NK-92 treated with Interleukin-12 subunit alpha and Interleukin-12 subunit beta, amount 100 ng/mL, for 24 hours (cell line): ENCODE data around the gene MLF2.
A peak's percentile ranks its signal among the peaks of the same experiment; 100 is the strongest.
"Not testable (repeated sequence)": the region's sequence is repeated elsewhere in the genome, so short reads cannot be mapped to it uniquely, and the experiment has no call there.

Experiments
- DNase-seq: peaks from one replicate; lab custom pipeline; 2025; lab: John Stamatoyannopoulos, UW

Gene MLF2

GRCh38 chr12:6734506-6735387 lies 18.2 kb downstream of the MLF2 start:
- no peak for DNase-seq

DNA sequence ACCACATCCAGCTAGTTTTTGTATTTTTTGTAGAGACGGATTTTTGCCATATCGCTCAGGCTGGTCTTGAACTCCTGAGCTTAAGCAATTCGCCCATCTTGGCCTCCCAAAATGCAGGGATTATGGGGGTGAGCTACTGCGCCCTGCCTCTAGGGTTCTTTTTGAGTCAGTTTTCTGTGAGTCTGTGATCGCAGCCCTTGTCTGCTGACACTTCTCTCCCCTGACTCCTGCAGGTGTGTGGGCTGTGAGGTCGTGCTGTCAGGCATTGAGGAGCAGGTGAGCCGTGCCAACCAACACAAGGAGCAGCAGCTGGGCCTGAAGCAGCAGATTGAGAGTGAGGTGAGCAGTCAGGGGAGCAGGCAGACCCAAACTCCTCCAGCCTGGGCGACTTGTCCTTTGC lies 22.8 kb downstream of the MLF2 start:
- no peak for DNase-seq

DNA sequence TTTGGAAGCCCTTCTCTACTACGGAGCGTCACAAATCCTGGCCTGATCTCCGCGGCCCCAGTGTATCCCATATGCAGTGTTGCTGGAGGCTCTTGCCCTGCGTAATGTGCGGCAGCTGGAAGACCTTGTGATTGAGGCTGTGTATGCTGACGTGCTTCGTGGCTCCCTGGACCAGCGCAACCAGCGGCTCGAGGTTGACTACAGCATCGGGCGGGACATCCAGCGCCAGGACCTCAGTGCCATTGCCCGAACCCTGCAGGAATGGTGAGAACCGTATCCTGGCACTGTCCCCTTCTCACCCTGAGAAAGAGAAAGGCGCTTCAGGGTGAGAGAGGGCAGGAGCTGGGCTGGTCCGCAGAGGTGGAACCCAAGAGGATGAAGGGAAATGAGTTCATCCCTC lies 23.8 kb downstream of the MLF2 start:
- DNase-seq = no peak

DNA sequence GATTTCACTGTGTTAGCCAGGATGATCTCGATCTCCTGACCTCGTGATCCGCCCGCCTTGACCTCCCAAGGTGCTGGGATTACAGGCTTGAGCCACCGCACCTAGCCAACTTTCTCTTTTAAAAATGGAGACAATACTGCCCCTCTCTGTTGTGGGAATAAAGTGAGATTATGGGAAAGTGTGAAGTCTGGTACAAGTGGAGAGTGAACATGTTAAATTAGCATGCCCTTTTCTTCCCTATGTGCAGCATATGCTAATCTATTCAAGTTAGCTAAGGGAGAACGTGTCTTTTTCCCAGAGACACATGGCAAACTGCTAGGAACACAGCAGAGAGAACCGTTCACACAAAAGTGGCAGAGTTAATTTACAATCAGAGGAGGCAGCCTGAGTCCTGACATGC lies 27.6 kb downstream of the MLF2 start:
- no peak for DNase-seq

DNA sequence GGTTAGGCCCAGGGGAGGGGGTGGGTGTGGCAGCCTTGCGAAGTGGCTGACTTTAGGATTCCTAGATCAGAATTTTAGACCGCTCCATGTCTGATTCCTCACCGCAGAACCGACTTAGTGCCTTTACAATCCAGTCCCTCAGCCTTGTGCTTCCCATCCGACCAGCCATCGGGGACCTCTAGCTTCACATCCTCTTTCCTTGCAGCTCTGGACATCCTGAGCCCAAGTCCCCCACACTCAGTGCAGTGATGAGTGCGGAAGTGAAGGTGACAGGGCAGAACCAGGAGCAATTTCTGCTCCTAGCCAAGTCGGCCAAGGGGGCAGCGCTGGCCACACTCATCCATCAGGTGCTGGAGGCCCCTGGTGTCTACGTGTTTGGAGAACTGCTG lies 28.5 kb downstream of the MLF2 start:
- DNase-seq = no peak

DNA sequence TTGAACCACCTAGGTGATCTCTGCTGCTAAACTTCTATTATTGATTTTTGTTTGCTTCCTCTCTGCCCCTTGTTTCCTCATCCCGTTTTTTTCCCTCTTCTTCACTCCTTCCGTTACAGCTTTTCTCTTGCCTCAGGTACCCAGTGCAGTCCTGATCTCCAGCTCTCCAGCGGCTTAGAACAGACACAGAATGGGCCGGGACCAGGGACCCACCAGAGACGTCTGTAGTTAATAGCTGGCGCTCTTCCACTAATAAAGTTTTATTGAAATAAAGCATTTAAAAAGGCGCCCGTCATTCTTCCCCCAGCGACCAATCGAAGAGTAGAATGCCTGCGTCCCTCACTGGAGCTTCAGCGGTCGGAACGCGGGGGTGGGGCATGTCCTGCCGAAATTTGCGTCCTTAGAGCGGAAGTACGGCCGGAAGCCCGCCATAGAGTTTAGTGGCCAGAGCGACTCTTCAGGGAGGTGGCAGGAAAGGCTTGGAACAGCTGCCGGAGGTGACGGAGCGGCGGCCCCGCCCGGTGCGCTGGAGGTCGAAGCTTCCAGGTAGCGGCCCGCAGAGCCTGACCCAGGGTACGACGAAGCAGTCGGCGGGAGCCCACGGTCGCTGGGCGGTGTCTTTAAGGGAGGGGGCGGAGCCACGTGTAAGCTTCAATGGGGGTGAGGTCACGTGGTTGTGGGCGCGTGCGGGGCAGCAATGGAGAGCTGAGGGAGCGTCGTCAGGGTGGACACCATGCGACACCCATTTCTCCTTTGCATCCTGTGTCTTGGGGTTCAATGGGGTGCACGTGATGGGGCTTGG lies 29.1 kb downstream of the MLF2 start, which contains the start of gene COPS7A:
TSS of gene COPS7A (plus strand) at position 440 of the 802 bp plus-strand sequence. CDS start 611 bp downstream, outside the sequence.
- peak; percentile 89 for DNase-seq

DNA sequence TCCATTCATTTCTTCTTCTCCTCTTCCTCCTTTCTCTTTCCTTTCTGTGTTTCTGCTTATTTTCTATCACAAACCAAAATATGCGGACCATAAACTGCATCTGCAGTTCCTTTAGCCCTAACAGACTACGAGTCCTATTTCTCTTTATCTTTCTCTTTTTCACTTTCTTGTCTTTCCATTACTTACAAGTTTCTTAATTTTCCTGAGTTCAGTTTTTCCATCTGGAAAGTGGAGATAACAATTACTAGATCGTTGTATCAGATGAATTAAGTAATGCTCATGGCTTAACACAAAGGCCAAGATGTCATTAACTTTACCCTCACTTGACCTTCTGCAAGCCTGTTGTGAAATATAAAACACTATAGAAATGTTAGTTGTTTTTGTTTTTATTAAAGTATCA lies 30.1 kb downstream of the MLF2 start:
- DNase-seq = no peak

DNA sequence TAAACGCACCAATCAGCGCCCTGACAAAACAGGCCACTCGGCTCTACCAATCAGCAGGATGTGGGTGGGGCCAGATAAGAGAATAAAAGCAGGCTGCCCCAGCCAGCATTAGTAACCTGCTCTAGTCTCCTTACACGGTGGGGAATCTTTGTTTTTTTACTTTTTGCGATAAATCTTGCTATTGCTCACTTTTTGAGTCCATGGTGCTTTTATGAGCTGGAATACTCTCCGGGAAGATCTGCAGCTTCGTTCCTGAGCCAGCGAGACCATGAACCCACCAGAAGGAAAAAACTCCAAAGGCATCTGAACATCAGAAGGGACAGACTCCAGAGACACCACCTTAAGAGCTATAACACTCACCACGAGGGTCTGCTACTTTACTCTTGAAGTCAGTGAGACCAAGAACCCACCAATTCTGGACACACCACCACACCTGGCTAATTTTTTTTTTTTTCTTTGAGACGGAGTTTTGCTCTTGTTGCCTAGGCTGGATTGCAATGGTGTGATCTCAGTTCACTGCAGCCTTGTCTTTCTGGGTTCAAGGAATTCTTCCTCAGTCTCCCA lies 36.0 kb downstream of the MLF2 start:
- no peak for DNase-seq

- DNase-seq = not testable (repeated sequence)
Measured at GRCh38 chr12:6716031-6716873, 36.7 kb downstream of the MLF2 start.

- DNase-seq = no peak
Measured at GRCh38 chr12:6708960-6709394, 44.0 kb downstream of the MLF2 start.

GRCh38 chr12:6708351-6708750 lies 44.6 kb downstream of the MLF2 start:
- not testable (repeated sequence) for DNase-seq

GRCh38 chr12:6703631-6704030 lies 49.3 kb downstream of the MLF2 start:
- no peak for DNase-seq

DNA sequence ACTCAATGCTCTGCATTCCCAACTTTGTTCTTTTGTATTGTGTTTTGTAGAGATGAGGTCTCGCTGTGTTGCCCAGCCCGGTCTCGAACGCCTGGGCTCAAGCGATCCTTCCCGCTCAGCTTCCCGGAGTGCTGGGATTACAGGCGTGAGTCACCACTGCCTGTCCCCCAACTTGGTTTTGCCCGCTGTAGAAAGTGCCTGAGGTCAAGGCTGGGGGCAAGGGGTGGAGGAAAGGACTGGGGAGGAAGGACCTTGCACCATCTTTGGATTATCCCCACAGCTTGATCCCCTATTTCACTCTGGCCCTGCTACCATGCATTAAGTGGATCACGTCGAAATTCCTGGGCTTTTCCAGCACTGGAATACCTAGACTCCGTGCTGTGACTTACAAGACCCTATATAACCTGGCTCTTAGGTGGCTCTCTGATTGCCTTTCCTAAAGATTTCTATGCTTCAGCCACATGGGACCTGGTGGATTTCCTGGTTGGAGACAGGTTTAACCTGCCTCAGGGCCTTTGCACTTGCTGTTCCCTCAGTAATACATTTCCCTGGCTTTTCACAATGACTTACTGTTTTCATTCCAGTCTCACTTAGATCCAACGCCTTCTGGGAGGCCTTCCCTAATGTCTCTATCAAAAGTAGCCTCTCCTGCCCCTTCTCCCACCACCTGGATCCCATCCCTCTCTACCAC lies 51.7 kb downstream of the MLF2 start:
- no peak for DNase-seq

DNA sequence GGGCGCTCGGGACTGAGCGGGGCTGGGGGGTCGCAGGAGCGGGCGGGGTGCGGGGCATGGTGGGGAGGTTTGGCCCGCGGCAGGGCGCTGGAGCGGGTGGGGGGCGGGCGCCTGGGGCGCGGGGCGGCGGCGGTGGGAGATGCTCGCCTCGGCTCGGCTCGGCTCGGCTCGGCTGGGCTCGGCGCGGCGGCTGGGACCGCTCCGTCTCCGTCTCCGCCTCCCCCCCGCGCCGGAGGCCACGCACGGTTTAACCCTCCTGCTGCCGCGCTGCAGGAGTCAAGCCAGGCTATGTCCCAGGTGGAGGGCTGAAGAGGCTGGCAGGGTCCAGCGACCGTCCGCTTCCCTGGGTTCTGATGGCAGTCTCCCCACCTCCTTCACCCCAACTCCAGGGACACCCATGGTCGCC lies 52.3 kb downstream of the MLF2 start, which contains the start of gene PIANP:
TSS of gene PIANP (minus strand) at position 170 of the 406 bp plus-strand sequence. CDS start 2,754 bp downstream, outside the sequence.
- no peak for DNase-seq

DNA sequence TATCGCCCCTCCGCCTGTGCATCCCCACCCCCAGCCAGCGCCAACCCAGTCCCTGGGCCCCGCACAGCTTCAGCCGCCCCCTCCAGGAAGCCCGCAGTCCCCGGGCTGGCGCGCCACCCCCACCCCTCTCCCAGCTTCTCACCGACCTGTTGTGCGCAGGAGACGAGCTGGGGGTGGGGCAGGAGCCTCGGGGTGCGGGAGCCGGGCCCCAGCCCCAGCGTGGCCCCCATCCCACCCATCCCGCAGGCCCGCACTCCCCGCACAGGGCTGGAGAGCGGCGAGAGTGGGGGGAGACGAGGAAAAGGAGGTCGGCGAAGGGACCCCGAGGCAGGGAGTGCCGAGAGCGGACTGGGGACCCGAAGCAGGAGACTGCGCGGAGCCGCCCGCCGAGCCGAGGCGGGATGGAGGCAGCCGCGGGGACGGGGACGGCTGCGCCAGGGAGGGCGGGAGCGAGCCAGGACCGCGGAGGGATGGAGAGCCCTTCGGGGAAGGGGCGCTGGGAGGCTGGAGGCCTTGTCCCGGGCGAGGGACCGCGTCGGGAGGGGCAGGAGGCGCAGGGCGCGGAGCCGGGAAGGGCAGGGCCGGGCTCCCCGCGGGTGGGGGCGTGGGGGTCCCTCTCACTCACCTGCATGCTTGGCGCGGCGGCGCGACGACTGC lies 52.8 kb downstream of the MLF2 start:
- DNase-seq = no peak

DNA sequence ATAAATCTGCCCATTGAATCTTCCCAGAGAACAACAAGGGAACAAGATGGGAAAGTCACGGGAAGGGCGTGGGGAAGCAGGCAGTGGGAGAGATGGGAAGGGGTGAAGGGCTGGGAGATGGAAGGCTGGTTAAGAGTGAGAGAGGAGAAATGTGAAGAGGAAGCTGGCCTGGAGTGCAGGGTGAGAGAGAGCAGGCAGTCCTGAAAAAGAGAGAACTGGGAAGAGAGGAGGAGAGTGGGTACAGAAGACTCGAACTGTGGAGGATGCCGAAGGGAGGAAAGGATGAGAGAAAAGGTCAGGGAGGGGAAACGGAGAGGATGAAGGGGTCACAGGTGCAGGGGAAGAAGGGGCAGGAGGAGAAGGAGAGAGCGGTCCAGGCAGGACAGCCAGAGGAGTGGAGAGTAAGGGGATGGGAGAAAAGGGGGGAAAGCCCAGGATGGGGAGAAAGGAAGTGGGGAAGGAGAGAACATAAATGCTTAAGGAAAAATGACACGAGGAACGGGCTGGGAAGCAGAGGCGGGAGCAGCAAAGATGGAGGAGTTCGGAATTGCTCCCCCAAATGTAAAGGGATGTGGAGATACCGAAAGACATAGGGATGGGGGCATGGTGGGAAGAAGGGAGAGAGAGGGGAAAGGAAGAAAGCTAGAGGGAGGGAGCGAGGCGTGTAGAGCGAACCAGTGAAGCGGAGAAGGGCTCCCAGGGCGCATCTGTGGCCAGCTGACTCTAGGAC lies 53.5 kb downstream of the MLF2 start:
- DNase-seq = no peak

- DNase-seq = no peak
Measured at GRCh38 chr12:6698352-6699046, 54.4 kb downstream of the MLF2 start.
